GM06990 (cell line): ENCODE data around the gene DUOXA2.

Experiments used
- DNase-seq: peaks from one replicate; pipeline ENCODE4 v3.0.0-alpha.2; 2011; ENCODE audit not compliant: insufficient read length; ENCODE audit errors: extremely low read depth
- H3K27me3 ChIP-seq: replicated peaks from 2 replicates; pipeline ENCODE4 v1.6.0; 2011; ENCODE audit warnings: low read length; ENCODE audit not compliant: control insufficient read depth, insufficient read depth
- H3K36me3 ChIP-seq: 2 replicates; pipeline ENCODE4 v1.5.1; 2011; ENCODE audit warnings: low read length; ENCODE audit not compliant: control insufficient read depth, insufficient read depth
- H3K4me3 ChIP-seq: replicated peaks from 2 replicates; pipeline ENCODE4 v1.5.1; 2011; ENCODE audit warnings: low read depth, mild to moderate bottlenecking, control low read depth, low read length
- CTCF ChIP-seq: IDR thresholded peaks from 2 replicates; pipeline ENCODE4 v1.5.1; 2011; ENCODE audit warnings: low read length, control low read depth, mild to moderate bottlenecking, inconsistent platforms; ENCODE audit not compliant: insufficient read depth, poor library complexity, severe bottlenecking

The DUOXA2 gene

GRCh38 chr15:45141386-45141785 lies 27.3 kb downstream of the DUOXA2 start:
- H3K27me3 ChIP-seq: no peaks in the 10 kb centered on the region
- TF ChIP-seq CTCF: no peak
- DNase-seq: no peak

GRCh38 chr15:45143056-45143455 lies 28.9 kb downstream of the DUOXA2 start:
- no peak overlapping the region for H3K4me3 ChIP-seq
- no peak for DNase-seq
- H3K36me3 ChIP-seq: no peaks in the 10 kb centered on the region
- no peak for TF ChIP-seq CTCF
- H3K27me3 ChIP-seq: no peaks in the 10 kb centered on the region

More at GRCh38 chr15:45141386-45141785, 27.3 kb downstream of the DUOXA2 start:
- Histone ChIP-seq H3K36me3 (no peaks in the 10 kb centered on the region), H3K4me3 (no peak overlapping the region)

- TF ChIP-seq CTCF: no peak
- Histone ChIP-seq H3K4me3 (no peak overlapping the region), H3K36me3 (no peaks in the 10 kb centered on the region), H3K27me3 (no peaks in the 10 kb centered on the region)
- no peak for DNase-seq
Observed at GRCh38 chr15:45143946-45144345, 29.8 kb downstream of the DUOXA2 start.

- Histone ChIP-seq H3K36me3 (no peaks in the 10 kb centered on the region), H3K27me3 (no peaks in the 10 kb centered on the region), H3K4me3 (no peak overlapping the region)
- no peak for DNase-seq
- no peak for TF ChIP-seq CTCF
Observed at GRCh38 chr15:45144775-45145174, 30.6 kb downstream of the DUOXA2 start.

GRCh38 chr15:45146405-45146804 lies 32.3 kb downstream of the DUOXA2 start:
- no peaks in the 10 kb centered on the region for H3K36me3 ChIP-seq
- no peak for TF ChIP-seq CTCF
- no peak for DNase-seq
- no peak overlapping the region for H3K4me3 ChIP-seq
- H3K27me3 ChIP-seq: no peaks in the 10 kb centered on the region

- H3K36me3 ChIP-seq: no peaks in the 10 kb centered on the region; the same call in 1 of the 2 replicates
- TF ChIP-seq CTCF: no peak
- no peak for DNase-seq
- no peaks in the 10 kb centered on the region for H3K27me3 ChIP-seq
- H3K4me3 ChIP-seq: no peak overlapping the region
Observed at GRCh38 chr15:45147606-45148005, 33.5 kb downstream of the DUOXA2 start.
